Measurements from ENCODE around the gene FLNA.
A peak's percentile ranks its signal among the peaks of the same experiment; 100 is the strongest.
"Not testable (repeated sequence)": the region's sequence is repeated elsewhere in the genome, so short reads cannot be mapped to it uniquely, and the experiment has no call there.

Gene FLNA

GRCh38 chrX:154397888-154398667, 23.6 kb upstream of the FLNA start, which contains the start of gene RPL10:
RPL10 (plus strand) TSS chrX:154398377; CDS start chrX:154398520, 143 bp downstream.
- peak; percentile 95 for DNase-seq (ENCODE audit: low spot score)

- peak; percentile 61 for DNase-seq (ENCODE audit: low spot score)
These were observed 22.8 kb upstream of the FLNA start for GRCh38 chrX:154396973-154397887.

- DNase-seq (ENCODE audit: low spot score) = not testable (repeated sequence)
These were observed 21.9 kb upstream of the FLNA start for GRCh38 chrX:154396363-154396762.

- DNase-seq (ENCODE audit: low spot score) = not testable (repeated sequence)
These were observed 15.6 kb upstream of the FLNA start for GRCh38 chrX:154389812-154390747.

GRCh38 chrX:154388649-154389048, 14.2 kb upstream of the FLNA start:
- DNase-seq (ENCODE audit: low spot score) = not testable (repeated sequence)

- DNase-seq (ENCODE audit: low spot score) = not testable (repeated sequence)
These were observed 13.7 kb upstream of the FLNA start for GRCh38 chrX:154388094-154388493.

- no peak for DNase-seq (ENCODE audit: low spot score)
These were observed 10.0 kb upstream of the FLNA start for GRCh38 chrX:154384284-154384892.

- DNase-seq (ENCODE audit: low spot score) = no peak
These were observed 9.2 kb upstream of the FLNA start for GRCh38 chrX:154383359-154384283.

GRCh38 chrX:154382483-154383069, 8.1 kb upstream of the FLNA start:
- DNase-seq (ENCODE audit: low spot score) = no peak

GRCh38 chrX:154381271-154381670, 6.8 kb upstream of the FLNA start:
- DNase-seq (ENCODE audit: low spot score) = no peak

- DNase-seq (ENCODE audit: low spot score) = no peak
These were observed 6.4 kb upstream of the FLNA start for GRCh38 chrX:154380787-154381186.

- no peak for DNase-seq (ENCODE audit: low spot score)
These were observed 5.7 kb upstream of the FLNA start for GRCh38 chrX:154380153-154380552.

- no peak for DNase-seq (ENCODE audit: low spot score)
These were observed 5.1 kb upstream of the FLNA start for GRCh38 chrX:154379569-154379951.

- DNase-seq (ENCODE audit: low spot score) = peak; percentile 84
These were observed 4.5 kb upstream of the FLNA start, which contains the start of gene EMD for GRCh38 chrX:154378799-154379568. EMD (plus strand) TSS chrX:154379295; CDS start chrX:154379485, 190 bp downstream.

- DNase-seq (ENCODE audit: low spot score) = peak; percentile 71
These were observed 3.8 kb upstream of the FLNA start for GRCh38 chrX:154378059-154378798.

- no peak for DNase-seq (ENCODE audit: low spot score)
These were observed 2.3 kb upstream of the FLNA start for GRCh38 chrX:154376774-154377173.

- no peak for DNase-seq (ENCODE audit: low spot score)
These were observed 696 bp upstream of the FLNA start for GRCh38 chrX:154375156-154375504.

Measured in AG20443 (cell line).